Psoas muscle (tissue), 8 donors: ENCODE measurements around the gene RASSF5. TPM values are rescaled to one million over a fixed set of nuclear protein-coding genes. Genes with fewer than 3 reads are reported as not detected.

Source experiments
- ATAC-seq, 4 donors: fragments of 200-7000 bp; cut with Tn5 transposase; one replicate each; pipeline ENCODE4 v1.9.1; 2020; ENCODE audit warnings: moderate library complexity in 3 of 4, mild to moderate bottlenecking in 2 of 4
- DNase-seq, 2 donors: peaks; one replicate each; pipeline ENCODE4 v3.0.0-alpha.2; 2020
- H3K27ac ChIP-seq: fragments of 200-600 bp; one replicate; pipeline ENCODE4 v1.8.0; 2022
- H3K27me3 ChIP-seq, 3 donors: fragments of 200-600 bp in 1 of 3; one replicate each; pipeline versions ENCODE4 v1.6.1 to v1.8.0; 2013 to 2022; ENCODE audit warnings: low read length in 2 of 3, mild to moderate bottlenecking in 2 of 3, moderate library complexity in 1 of 3; ENCODE audit not compliant: insufficient read depth in 3 of 3
- H3K36me3 ChIP-seq, 2 donors: fragments of 200-600 bp in 1 of 2; one replicate each; pipeline versions ENCODE4 v1.6.1 to v1.8.0; 2013 to 2022; ENCODE audit warnings: low read depth in 1 of 2, mild to moderate bottlenecking in 1 of 2, moderate library complexity in 1 of 2; ENCODE audit not compliant: insufficient read depth in 1 of 2
- H3K4me1 ChIP-seq: fragments of 200-600 bp; one replicate; pipeline ENCODE4 v1.8.0; 2022
- H3K4me3 ChIP-seq: fragments of 200-600 bp; one replicate; pipeline ENCODE4 v1.8.0; 2022; ENCODE audit warnings: mild to moderate bottlenecking
- H3K9me3 ChIP-seq: fragments of 200-600 bp; one replicate; pipeline ENCODE4 v1.8.0; 2022
- WGBS, 3 donors: extraction: QIAGEN DNeasy Blood & Tissue Kit; methylation state at CpG; one replicate each; pipeline versions ENCODE4 v1.1.6 to v1.1.7; 2013; 5-methylcytosine and 5-hydroxymethylcytosine counted together
- intact Hi-C, 2 donors: fragments of 100-400 bp; cut with DNase I; formaldehyde crosslinking; loops; one replicate each; pipeline versions ENCODE4 v1.11.0 to v1.14.2; 2022
- polyA plus RNA-seq, 3 donors: library from polyadenylated mRNA; stranded (reverse); fragments of 200-250 nt; gene quantifications; one replicate each; pipeline ENCODE4 v1.2.3, GENCODE V29; 2013
- total RNA-seq, 4 donors: library from RNA; stranded (reverse); fragmentation: NEBNext Ultra II Directional in 2 of 4; extraction: Animal tissue kit (Norgen Biotek cat#: 25700) in 2 of 4; gene quantifications; one replicate each; pipeline versions ENCODE4 v1.2.1 to v1.2.4, GENCODE V29; 2021 to 2023
- TF ChIP-seq, protein P1 (sequence below): fragments of 200-600 bp; IDR thresholded peaks from one replicate; pipeline ENCODE4 v1.8.0; 2022; ENCODE audit warnings: antibody characterized with exemption
- donor health status: healthy with polysubstance abuse.
- donor health status: DM: no; HTN: no; CAD: no; lungs with moderate emphysema.
- donor health status: Bipolar disorder and iron deficiency.
- donor health status: healthy.
- donor health status: DM: yes; HTN: yes; CAD: no.
- donor health status: DM: no; HTN: no; CAD: no.
- donor health status: DM: no; HTN: no; CAD: no.
- donor health status: DM: yes; HTN: yes; CAD: no.

The RASSF5 gene
- total and polyA plus RNA-seq, 7 donors, result 1.1 to 14.6 (median 1.9) TPM

DNA sequence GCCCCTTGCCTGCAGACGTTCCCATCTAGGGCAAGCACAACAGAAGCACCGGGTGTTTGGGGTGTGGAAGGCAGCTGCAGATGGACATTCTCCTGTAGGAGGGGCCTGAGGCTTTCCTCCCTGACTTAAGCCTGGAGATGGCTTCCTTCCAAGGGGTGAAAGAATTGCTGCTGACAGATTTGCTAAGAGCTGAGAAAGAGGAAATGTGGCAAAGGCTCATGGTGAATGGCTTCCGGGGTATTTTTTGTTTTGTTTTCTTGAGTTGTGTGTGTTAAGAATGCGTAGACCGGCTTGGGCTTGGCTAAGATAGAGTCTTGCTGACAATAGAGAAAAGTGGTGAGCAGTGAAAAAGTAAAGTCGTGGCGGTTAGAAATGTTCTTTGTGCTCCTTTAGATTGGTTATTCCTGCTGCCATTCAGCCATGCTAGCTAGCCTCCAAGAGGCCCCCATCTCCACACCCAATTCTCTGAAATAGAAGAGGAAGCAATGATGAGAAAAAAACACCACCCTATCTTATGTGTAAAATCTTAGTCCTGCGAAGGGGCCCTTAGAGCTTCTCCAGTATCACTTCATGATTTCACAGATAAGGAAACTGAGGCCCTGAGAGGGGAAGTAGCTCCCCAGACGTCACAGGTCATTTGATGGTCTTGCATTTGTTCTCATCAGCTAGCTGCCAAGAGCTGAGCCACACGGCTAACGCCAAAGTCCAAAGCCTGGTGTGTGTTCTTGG, 68.0 kb downstream of the RASSF5 start:
- intact Hi-C loops, result no loop called here
- WGBS, 3 donors, result 53 to 62% (median 57%) methylated on average over 11 of the region's 11 CpGs
- Histone ChIP-seq H3K36me3 (no peaks in the 10 kb centered on the region), H3K4me1 (peaks cover 16% of the 10 kb centered on the region), H3K27me3 (no peaks in the 10 kb centered on the region), H3K9me3 (no peaks in the 10 kb centered on the region), H3K4me3 (no peak overlapping the region), H3K27ac (peak overlapping the region; percentile 17)
- DNase-seq (no peak), ATAC-seq (no peak)
- TF ChIP-seq, protein P1, sequence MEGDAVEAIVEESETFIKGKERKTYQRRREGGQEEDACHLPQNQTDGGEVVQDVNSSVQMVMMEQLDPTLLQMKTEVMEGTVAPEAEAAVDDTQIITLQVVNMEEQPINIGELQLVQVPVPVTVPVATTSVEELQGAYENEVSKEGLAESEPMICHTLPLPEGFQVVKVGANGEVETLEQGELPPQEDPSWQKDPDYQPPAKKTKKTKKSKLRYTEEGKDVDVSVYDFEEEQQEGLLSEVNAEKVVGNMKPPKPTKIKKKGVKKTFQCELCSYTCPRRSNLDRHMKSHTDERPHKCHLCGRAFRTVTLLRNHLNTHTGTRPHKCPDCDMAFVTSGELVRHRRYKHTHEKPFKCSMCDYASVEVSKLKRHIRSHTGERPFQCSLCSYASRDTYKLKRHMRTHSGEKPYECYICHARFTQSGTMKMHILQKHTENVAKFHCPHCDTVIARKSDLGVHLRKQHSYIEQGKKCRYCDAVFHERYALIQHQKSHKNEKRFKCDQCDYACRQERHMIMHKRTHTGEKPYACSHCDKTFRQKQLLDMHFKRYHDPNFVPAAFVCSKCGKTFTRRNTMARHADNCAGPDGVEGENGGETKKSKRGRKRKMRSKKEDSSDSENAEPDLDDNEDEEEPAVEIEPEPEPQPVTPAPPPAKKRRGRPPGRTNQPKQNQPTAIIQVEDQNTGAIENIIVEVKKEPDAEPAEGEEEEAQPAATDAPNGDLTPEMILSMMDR, result no peak

DNA sequence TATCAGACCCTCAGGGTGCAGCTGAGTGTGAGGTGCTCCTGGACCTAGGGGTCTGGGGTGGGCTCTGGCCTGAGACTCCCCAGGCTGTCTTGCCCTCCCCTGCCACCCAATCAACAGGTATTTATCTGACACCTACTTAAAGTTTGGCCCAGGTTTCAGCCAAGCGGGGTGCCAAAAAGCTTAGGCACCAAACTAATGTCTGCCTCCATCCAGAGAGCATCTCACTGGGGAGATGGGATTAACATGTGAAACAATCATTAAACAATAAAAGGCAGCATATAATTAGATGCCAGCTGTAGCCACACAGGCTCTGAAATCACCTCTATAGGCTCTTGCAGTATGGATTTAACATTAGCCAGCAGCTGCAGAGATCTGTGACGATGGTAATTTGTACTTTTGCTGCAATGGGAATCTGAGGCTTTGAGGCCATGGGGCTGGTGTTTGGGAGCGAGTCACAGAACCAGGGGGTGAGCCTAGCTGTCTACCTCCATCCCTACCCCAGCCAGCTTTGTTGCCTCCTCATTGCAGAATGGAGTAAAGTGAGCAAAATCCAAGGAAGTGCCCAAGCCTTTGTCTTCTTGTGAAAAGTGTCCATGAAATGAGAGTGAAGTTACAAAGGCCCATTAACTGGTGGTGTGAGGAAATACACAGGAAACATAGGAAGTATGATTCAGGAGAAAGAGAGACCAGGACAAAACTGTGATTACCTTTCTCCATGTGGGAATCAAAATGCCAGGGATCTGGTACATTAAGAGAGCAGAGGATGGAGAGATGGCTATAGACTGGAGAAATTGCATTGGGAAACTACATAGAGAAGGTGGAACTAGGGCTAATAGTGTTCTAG, 68.8 kb downstream of the RASSF5 start:
- 83 to 95% (median 88%) methylated on average over 3 of the region's 3 CpGs for WGBS, 3 donors
- Histone ChIP-seq H3K36me3 (no peaks in the 10 kb centered on the region), H3K4me3 (no peak overlapping the region), H3K4me1 (peaks cover 22% of the 10 kb centered on the region), H3K27me3 (no peaks in the 10 kb centered on the region), H3K9me3 (no peaks in the 10 kb centered on the region), H3K27ac (peak overlapping the region; percentile 17)
- DNase-seq (no peak), ATAC-seq (no peak)
- TF ChIP-seq, protein P1, result no peak
- intact Hi-C loops, result no loop called here

DNA sequence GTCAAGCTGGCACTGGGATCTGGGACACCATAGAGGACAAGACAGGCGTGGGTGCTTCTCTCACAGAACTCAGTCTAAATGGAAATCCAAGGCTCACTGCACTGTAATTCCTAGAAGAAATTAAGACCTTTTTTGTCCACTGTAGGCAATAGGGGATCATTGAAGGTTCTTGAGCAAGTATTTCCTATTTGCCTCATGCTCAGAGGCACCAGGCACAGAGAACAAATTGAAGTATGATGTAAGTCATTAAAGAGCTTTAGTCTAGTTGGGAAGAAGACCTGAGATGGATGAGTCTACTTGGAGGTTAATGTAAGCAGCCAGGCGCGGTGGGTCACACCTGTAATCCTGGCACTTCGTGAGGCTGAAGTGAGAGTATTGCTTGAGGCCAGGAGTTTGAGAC, 70.3 kb downstream of the RASSF5 start:
- Histone ChIP-seq H3K9me3 (no peaks in the 10 kb centered on the region), H3K36me3 (no peaks in the 10 kb centered on the region), H3K4me1 (peaks cover 22% of the 10 kb centered on the region), H3K27me3 (no peaks in the 10 kb centered on the region), H3K27ac (no peak overlapping the region), H3K4me3 (no peak overlapping the region)
- ATAC-seq (no peak), DNase-seq (no peak)
- TF ChIP-seq, protein P1, result no peak
- intact Hi-C loops, result no loop called here
- 83 to 96% (median 89%) methylated on average over 4 of the region's 4 CpGs for WGBS, 3 donors

DNA sequence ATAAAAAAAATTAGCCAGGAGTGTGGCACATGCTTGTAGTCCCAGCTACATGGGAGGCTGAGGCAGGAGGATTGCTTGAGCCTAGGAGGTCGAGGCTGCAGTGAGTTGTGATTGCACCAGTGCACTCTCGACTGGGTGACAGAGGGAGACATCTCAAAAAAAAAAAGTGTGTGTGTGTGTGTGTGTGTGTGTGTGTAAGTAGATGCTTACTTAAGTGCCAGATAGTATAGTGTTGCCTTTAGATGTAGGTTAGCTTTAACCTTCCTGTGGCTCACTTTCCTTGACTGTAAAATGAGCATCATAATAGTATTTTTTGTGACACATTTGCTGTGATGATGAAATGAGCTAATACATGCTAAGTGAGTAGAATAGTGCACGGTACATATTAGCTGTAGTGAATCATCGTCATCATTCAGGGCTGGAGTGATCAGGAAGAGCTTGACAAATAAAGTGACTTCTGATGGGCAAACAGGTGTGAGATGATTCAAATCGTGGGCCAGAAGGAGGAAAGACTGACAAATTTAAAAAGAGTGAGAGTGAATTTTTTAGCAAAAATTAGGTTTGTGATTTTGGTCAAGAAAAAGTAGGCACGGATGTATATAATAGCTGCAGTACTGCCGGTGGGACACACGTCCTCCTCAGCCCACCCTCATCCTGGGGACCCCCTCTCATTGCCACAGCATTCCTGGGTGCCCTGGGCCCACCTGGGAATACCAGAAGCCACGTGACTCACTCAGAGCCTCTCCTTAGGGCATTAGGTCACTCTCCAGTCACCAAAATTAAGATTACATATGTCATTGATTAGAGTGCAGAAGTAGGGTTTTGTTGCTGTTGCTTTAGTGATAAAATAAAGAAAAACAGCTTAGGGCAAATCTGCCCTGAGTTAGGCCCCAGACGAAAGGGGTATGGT, 71.0 kb downstream of the RASSF5 start:
- 82 to 87% (median 84%) methylated on average over 10 of the region's 10 CpGs for WGBS, 3 donors
- H3K4me1 ChIP-seq, result peaks cover 22% of the 10 kb centered on the region
- intact Hi-C loops, result no loop called here
- H3K27ac ChIP-seq, result no peak overlapping the region
- H3K9me3 ChIP-seq, result no peaks in the 10 kb centered on the region
- TF ChIP-seq, protein P1, result no peak
- no peaks in the 10 kb centered on the region for H3K27me3 ChIP-seq
- ATAC-seq, result no peak
- no peak overlapping the region for H3K4me3 ChIP-seq
- no peaks in the 10 kb centered on the region for H3K36me3 ChIP-seq
- DNase-seq, result no peak
